Left cardiac atrium (tissue), 4 donors: ENCODE measurements around the gene NME5. TPM values are rescaled to one million over a fixed set of nuclear protein-coding genes. Genes with fewer than 3 reads are reported as not detected.
"Not testable (repeated sequence)": the region's sequence is repeated elsewhere in the genome, so short reads cannot be mapped to it uniquely, and the experiment has no call there.

ENCODE experiments used
- ATAC-seq, 2 donors: fragments of 200-7000 bp; cut with Tn5 transposase; one replicate each; pipeline ENCODE4 v1.9.1; 2020; ENCODE audit warnings: mild to moderate bottlenecking in 2 of 2, moderate library complexity in 2 of 2
- DNase-seq: peaks from one replicate; pipeline ENCODE4 v3.0.0-alpha.2; 2020
- intact Hi-C, 2 donors: fragments of 100-400 bp; cut with DNase I; formaldehyde crosslinking; loops; one replicate each; pipeline versions ENCODE4 v1.14.1 to v1.15.1; 2022 to 2023
- total RNA-seq, 2 donors: library from RNA; stranded (reverse); fragmentation: NEBNext Ultra II Directional; extraction: Animal tissue kit (Norgen Biotek cat#: 25700); gene quantifications; one replicate each; pipeline ENCODE4 v1.2.1, GENCODE V29; 2021
- donor health status: DM: no; HTN: yes; CAD: no.
- donor health status: DM: no; HTN: yes; CAD: no; lungs with severe emphysema.
- donor health status: DM: yes; HTN: yes; CAD: no.
- donor health status: Dilated cardiomyopathy.

NME5 gene
- total RNA-seq, 2 donors from 2014 or later, result 1.9 to 2.7 TPM

- ATAC-seq, intact Hi-C loops: not testable (repeated sequence)
Observed at GRCh38 chr5:138143578-138143977, 4.3 kb upstream of the NME5 start.

GRCh38 chr5:138141734-138142133, 2.5 kb upstream of the NME5 start:
- ATAC-seq (no peak), DNase-seq (no peak)
- intact Hi-C loops, result no loop called here

More at GRCh38 chr5:138143578-138143977, 4.3 kb upstream of the NME5 start:
- not testable (repeated sequence) for DNase-seq

- ATAC-seq (no peak), DNase-seq (no peak)
- intact Hi-C loops, result no loop called here
Observed at GRCh38 chr5:138140268-138140667, 1.0 kb upstream of the NME5 start.

DNA sequence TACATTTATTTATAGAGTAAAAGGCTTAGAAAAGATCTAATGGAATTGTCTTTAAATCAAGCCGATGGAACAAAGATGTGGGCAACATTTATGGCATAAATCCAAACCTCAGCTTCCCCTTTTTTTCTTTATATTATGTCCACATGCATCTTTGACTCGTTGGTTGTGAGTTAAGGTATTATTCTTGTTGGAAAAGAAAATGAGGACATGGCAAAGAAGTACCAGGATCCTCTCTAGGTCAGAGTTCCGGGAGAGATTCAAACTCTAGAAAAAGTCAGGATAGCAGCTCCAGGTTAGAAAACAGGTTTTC, 508 bp upstream of the NME5 start:
- DNase-seq (no peak), ATAC-seq (no peak)
- intact Hi-C loops, result loop anchor here (10.0 kb wide), 2 partner anchors 105 to 365 kb away; partner anchors contain the start of gene FAM13B (in 1 of the 2)

DNA sequence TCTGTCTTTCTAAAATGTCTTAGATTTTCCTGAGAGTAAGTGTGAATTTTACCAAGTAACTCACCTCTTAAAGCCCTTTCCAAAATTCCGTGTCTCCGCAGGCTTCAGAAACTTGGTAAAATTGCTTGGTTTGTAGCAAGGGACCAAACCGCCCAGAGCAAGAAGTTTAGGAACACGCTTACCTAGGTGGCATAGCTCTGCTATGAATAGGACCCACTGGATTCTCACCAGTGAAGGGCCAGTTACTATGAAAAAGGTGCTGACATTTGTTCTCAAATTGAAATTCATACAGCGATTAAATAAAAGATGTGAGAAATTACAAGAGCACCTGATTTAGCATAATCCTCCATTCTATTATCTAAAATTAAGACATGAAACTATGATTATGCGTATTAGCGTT, 6.7 kb downstream of the NME5 start:
- DNase-seq, result no peak
- ATAC-seq, result no peak
- intact Hi-C loops, result loop anchor here (2.0 to 10.0 kb wide), 4 partner anchors 50 to 358 kb away; partner anchors contain the start of genes FAM13B (in 1 of the 2) and WNT8A (in 1 of the 2)

- no peak for DNase-seq
- ATAC-seq, result no peak
- intact Hi-C loops, result no loop called here
Observed at GRCh38 chr5:138129347-138129746, 9.9 kb downstream of the NME5 start.

- intact Hi-C loops, result no loop called here
- ATAC-seq, result no peak
- no peak for DNase-seq
Observed at GRCh38 chr5:138128334-138128733, 10.9 kb downstream of the NME5 start.

DNA sequence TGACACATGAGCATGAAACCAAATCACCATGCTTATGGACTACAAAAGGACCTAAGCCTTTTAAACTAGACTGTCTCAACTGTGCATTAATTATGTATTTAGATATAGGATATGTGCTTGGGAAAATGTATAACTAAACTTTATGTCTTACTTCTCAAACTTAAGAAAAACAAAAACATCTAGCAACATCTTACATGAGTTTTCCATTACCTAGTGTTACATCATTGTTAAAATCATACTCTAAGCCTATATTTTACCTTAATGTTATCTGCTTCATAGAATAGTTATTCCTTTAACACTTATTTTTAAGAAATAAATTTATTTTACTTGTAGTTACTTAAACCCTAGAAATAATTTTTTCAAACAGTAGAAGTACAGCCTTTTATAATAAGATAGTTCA, 24.0 kb downstream of the NME5 start:
- ATAC-seq, result no peak

DNA sequence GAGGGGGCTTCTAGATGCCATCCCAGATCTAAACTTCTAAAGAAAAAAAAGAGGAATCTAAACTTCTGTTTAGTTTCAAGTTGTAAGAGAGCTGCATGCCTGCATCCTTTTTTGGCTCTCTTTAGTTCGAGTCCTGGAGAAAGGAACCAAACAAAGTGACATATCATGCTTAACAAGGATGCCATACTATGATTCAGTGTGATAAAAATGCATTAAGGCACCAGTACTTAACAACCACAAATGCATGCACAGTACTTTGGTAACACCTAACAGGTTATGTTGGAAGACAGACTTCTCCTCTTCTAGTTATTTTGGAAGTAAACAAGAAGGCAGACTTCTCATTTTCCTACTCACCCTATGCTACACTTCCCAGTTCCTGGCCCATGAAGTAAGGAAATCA, 27.3 kb downstream of the NME5 start:
- ATAC-seq (no peak), DNase-seq (no peak)

More for the DNA sequence above, 24.0 kb downstream of the NME5 start:
- intact Hi-C loops, result no loop called here
- no peak for DNase-seq

DNA sequence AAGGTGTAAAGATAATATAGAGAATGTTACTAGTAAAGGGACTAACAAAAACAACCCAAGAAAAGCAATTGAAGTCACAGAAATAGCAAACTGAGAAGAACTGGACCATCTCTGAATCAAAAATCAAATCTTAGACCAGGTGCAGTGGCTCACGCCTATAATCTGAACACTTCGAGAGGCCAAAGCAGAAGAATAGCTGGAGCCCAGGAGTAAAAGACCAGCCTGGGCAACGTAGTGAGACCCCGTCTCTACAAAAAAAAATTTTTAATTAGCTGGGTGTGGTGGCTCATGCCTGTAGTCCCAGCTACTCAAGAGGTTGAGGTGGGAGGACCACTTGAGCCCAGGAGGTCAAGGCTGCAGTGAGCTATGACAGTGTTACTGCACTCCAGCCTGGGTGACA, 28.0 kb downstream of the NME5 start:
- ATAC-seq, result no peak
- DNase-seq, result no peak
- intact Hi-C loops, result no loop called here

More for the DNA sequence above, 27.3 kb downstream of the NME5 start:
- intact Hi-C loops, result no loop called here

- no peak for ATAC-seq
- no peak for DNase-seq
- intact Hi-C loops, result no loop called here
Observed at GRCh38 chr5:138110266-138110963, 28.8 kb downstream of the NME5 start.

DNA sequence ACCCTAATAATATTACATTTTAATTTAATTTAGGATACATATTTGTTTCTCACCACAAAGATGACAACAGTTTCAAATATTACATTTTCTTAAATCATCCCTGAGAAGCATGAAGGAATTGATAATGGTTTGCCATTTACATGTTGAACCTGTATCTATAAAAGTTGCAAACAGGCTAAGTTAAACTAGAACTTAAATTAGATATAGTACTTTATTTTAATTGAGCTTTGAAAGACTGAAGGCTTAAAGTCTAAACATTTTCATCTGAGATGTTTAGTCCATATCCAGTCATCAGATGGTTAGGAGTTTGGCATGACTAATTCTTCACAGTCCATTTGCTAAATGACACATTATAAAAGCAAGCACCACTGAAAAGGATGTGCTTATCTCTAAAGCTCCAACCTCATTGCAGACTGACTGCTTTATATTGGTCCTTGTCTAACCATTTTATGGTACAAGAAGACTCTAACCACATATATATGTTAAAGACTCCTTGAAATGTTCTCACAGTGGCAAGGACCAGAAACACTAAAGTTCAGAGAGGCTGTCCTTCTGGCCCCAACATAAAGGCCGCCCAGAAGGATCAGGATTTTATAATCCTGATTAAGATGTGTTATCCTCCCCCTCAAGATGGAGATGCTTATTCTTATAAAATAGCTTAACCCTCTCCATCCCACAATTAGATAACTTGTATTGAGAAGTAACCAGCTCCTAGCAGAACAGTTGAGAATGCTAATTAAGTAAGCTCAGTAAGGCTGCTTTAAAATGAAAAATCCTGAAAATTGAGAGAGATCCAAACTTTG, 29.6 kb downstream of the NME5 start:
- no peak for DNase-seq
- ATAC-seq, result no peak
- intact Hi-C loops, result no loop called here

GRCh38 chr5:138107213-138107612, 32.0 kb downstream of the NME5 start:
- intact Hi-C loops, result no loop called here
- DNase-seq (no peak), ATAC-seq (no peak)

- ATAC-seq (no peak), DNase-seq (no peak)
- intact Hi-C loops, result no loop called here
Observed at GRCh38 chr5:138105709-138106108, 33.5 kb downstream of the NME5 start.

GRCh38 chr5:138103319-138103637, 36.0 kb downstream of the NME5 start:
- intact Hi-C loops, result no loop called here
- ATAC-seq (no peak), DNase-seq (no peak)

DNA sequence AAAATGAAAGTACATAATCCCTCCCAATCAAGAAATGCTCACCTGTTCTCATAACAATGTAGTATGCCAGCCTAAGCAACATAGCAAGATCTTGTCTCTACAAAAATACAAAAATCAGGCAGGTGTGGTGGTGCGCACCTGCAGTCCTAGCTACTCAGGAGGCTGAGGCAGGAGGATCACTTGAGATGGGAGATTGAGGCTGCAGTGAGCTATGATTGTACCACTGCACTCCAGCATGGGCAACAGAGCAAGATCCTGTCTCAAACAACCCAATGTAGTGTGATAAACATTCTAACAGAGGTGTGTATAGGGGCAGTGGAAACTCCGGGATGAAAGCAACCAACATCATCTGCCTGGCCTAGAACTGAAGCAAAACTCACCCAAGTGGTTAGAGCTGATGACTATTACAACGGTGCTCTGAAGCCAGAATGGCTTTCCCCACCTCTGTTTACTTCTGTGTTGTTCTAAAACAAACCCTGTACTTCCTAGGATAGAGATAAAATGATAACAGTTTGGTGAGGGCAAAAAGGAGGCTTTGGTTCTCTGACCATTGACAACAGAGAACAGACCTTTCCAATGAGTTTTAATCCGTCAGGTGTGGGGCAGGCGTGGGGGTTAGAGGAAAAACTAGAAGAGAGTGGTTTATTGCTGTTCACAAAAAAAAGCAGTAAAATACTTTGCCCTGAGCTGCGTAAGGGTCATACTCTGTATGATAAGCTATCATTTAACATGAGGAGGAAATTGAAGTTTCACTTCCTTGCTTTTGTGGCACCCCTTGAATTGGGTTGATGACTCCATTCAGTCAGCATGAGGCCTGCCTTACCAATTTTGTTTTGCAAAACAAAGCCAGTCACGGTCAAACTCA, 36.5 kb downstream of the NME5 start:
- ATAC-seq (no peak), DNase-seq (no peak)
- intact Hi-C loops, result no loop called here

GRCh38 chr5:138096997-138097828, 42.0 kb downstream of the NME5 start:
- intact Hi-C loops, result no loop called here
- ATAC-seq (no peak), DNase-seq (no peak)

- DNase-seq (no peak), ATAC-seq (no peak)
- intact Hi-C loops, result no loop called here
Observed at GRCh38 chr5:138096363-138096762, 42.9 kb downstream of the NME5 start.
